DOHH2 (cell line): ENCODE measurements around the gene NR4A2.

Source experiments
- EZH2phosphoT487 ChIP-seq: fragments of 200-600 bp; sonication (generic); IDR thresholded peaks from 2 replicates; pipeline ENCODE4 v1.6.1; 2017; ENCODE audit warnings: borderline replicate concordance, mild to moderate bottlenecking, antibody characterized with exemption, low read length, moderate library complexity, mixed read lengths
- TF ChIP-seq, protein P1 (sequence below): fragments of 200-600 bp; sonication (generic); IDR thresholded peaks from one replicate; pipeline ENCODE4 v1.5.1; 2014; ENCODE audit warnings: antibody characterized with exemption, mild to moderate bottlenecking, low read depth, low read length; ENCODE audit not compliant: poor library complexity, severe bottlenecking

DNA sequence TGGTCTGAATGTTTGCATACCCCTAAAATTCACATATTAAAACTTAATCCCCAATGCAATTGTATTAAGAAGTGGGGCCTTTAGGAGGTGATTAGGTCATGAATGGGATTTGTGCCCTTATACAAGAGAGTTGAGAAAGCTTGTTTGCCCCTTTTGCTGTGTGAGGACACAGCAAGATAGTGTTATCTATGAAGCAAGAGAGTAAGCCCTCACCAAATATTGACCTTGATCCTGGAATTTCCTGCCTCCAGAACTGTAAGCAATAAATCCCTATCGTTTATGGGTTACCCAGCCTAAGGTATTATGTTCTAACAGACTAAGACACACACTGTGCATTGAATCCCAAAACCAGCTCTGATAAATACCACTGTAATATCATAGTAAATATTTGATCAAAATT is 32.2 kb downstream of the NR4A2 start:
- TF ChIP-seq, protein P1, sequence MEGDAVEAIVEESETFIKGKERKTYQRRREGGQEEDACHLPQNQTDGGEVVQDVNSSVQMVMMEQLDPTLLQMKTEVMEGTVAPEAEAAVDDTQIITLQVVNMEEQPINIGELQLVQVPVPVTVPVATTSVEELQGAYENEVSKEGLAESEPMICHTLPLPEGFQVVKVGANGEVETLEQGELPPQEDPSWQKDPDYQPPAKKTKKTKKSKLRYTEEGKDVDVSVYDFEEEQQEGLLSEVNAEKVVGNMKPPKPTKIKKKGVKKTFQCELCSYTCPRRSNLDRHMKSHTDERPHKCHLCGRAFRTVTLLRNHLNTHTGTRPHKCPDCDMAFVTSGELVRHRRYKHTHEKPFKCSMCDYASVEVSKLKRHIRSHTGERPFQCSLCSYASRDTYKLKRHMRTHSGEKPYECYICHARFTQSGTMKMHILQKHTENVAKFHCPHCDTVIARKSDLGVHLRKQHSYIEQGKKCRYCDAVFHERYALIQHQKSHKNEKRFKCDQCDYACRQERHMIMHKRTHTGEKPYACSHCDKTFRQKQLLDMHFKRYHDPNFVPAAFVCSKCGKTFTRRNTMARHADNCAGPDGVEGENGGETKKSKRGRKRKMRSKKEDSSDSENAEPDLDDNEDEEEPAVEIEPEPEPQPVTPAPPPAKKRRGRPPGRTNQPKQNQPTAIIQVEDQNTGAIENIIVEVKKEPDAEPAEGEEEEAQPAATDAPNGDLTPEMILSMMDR = no peak
- no peak for TF ChIP-seq EZH2phosphoT487
